Lower lobe of right lung (tissue), 2 donors: ENCODE results near the gene CCDC93. TPM values are rescaled to one million over a fixed set of nuclear protein-coding genes. Genes with fewer than 3 reads are reported as not detected.

Source experiments
- ATAC-seq, 2 donors: fragments of 200-7000 bp; cut with Tn5 transposase; one replicate each; pipeline ENCODE4 v1.9.1; 2020 to 2022; ENCODE audit warnings: mild to moderate bottlenecking in 2 of 2, moderate library complexity in 2 of 2
- DNase-seq: peaks from one replicate; pipeline ENCODE4 v3.0.0-alpha.2; 2020
- H3K27ac ChIP-seq: fragments of 200-600 bp; one replicate; pipeline ENCODE4 v1.8.0; 2022
- H3K27me3 ChIP-seq: fragments of 200-600 bp; one replicate; pipeline ENCODE4 v1.8.0; 2022; ENCODE audit warnings: low read depth
- H3K36me3 ChIP-seq: fragments of 200-600 bp; one replicate; pipeline ENCODE4 v1.8.0; 2022; ENCODE audit warnings: mild to moderate bottlenecking
- H3K4me1 ChIP-seq: fragments of 200-600 bp; one replicate; pipeline ENCODE4 v1.8.0; 2022
- H3K4me3 ChIP-seq: fragments of 200-600 bp; one replicate; pipeline ENCODE4 v1.8.0; 2022; ENCODE audit warnings: mild to moderate bottlenecking
- H3K9me3 ChIP-seq: fragments of 200-600 bp; one replicate; pipeline ENCODE4 v1.8.0; 2022
- intact Hi-C: fragments of 100-400 bp; cut with DNase I; formaldehyde crosslinking; loops from one replicate; pipeline ENCODE4 v1.11.0; 2022
- total RNA-seq: library from RNA; stranded (reverse); fragmentation: NEBNext Ultra II Directional; extraction: Animal tissue kit (Norgen Biotek cat#: 25700); gene quantifications from one replicate; pipeline ENCODE4 v1.2.1, GENCODE V29; 2021
- TF ChIP-seq, protein P1 (sequence below): fragments of 200-600 bp; IDR thresholded peaks from one replicate; pipeline ENCODE4 v1.8.0; 2022; ENCODE audit warnings: antibody characterized with exemption, mild to moderate bottlenecking
- donor health status: DM: no; HTN: yes; CAD: no; lungs with severe emphysema.

Gene CCDC93
- total RNA-seq, 1 donor from 2014 or later, result 47.3 TPM

DNA sequence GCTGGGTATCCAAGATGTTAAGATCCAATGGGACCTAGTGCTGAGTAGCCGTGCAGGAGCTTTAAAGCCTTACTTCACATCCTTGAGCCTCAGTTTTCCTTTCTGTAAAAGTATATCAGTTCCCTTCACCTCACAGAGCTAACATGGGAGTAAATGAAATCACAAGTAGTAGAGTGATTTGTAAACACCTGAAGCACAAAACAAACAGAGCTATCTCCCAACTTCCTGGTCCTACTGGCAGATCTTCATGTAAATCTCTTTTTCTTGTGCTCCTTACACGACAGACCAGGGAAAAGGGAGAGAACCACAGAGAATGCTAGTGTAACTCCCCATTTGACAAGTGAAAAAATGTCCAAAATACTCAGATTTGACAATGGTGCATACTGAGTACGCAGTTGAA, 17.3 kb downstream of the CCDC93 start:
- H3K9me3 ChIP-seq, result no peaks in the 10 kb centered on the region
- TF ChIP-seq, protein P1, sequence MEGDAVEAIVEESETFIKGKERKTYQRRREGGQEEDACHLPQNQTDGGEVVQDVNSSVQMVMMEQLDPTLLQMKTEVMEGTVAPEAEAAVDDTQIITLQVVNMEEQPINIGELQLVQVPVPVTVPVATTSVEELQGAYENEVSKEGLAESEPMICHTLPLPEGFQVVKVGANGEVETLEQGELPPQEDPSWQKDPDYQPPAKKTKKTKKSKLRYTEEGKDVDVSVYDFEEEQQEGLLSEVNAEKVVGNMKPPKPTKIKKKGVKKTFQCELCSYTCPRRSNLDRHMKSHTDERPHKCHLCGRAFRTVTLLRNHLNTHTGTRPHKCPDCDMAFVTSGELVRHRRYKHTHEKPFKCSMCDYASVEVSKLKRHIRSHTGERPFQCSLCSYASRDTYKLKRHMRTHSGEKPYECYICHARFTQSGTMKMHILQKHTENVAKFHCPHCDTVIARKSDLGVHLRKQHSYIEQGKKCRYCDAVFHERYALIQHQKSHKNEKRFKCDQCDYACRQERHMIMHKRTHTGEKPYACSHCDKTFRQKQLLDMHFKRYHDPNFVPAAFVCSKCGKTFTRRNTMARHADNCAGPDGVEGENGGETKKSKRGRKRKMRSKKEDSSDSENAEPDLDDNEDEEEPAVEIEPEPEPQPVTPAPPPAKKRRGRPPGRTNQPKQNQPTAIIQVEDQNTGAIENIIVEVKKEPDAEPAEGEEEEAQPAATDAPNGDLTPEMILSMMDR, result no peak
- H3K27me3 ChIP-seq, result no peaks in the 10 kb centered on the region
- intact Hi-C loops, result no loop called here
- no peak for DNase-seq
- H3K4me1 ChIP-seq, result peaks cover 5% of the 10 kb centered on the region
- H3K36me3 ChIP-seq, result peaks cover 99% of the 10 kb centered on the region
- no peak for ATAC-seq
- no peak overlapping the region for H3K27ac ChIP-seq
- H3K4me3 ChIP-seq, result no peak overlapping the region

DNA sequence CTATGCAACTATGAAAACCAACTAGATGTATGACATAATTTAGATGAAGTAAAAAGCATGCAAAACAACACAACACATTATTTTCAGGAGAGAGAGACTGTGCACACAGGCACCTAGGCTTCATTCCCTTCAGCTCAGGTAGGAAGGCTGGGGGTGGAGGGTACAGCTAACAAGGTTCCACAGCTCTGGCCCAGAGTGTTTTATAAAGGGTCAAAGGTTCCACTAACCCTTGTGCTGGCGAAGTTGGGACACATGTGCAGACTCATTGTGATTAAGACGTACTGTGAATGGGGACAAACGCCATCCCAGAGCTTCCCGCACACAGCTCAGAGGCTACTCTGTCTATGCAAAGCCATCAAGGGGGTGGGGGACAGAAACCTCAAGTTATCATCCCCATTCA, 19.1 kb downstream of the CCDC93 start:
- Histone ChIP-seq H3K36me3 (peaks cover 99% of the 10 kb centered on the region), H3K4me3 (no peak overlapping the region)
- intact Hi-C loops, result no loop called here

DNA sequence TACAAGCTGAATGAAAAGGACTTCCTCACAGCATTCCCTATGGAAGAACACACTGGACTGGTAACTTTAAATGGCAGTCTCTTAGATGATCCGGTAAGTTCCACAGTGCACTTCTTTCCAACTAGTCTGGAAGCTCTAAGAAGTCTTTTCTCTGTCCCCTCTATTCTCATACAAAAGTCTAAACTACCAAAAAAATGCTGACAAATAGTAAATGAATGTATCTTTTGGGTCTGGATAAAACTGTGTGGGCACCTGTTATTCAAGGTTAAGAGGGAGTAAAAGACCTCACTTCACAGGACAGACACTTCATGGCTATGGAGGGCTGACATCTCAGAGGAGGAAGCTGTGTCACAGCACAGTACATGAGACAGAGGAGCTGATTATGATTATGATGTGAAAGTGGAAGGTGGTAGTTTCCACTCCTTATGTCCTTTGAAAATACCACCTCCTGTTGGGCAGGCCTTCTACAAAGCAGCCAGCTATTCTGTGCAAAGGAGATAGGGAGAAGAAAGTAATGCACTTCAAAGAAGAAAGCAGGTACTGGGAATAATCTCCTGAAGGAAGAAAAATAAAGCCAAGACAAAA, 23.9 kb downstream of the CCDC93 start:
- Histone ChIP-seq H3K4me1 (no peaks in the 10 kb centered on the region), H3K9me3 (no peaks in the 10 kb centered on the region), H3K4me3 (no peak overlapping the region), H3K27ac (no peak overlapping the region), H3K36me3 (peaks cover 85% of the 10 kb centered on the region), H3K27me3 (no peaks in the 10 kb centered on the region)
- no peak for DNase-seq
- no peak for ATAC-seq
- intact Hi-C loops, result no loop called here
- TF ChIP-seq, protein P1, result no peak

More for the DNA sequence above, 19.1 kb downstream of the CCDC93 start:
- TF ChIP-seq, protein P1, result no peak
- no peak overlapping the region for H3K27ac ChIP-seq
- ATAC-seq (no peak), DNase-seq (no peak)
- no peaks in the 10 kb centered on the region for H3K9me3 ChIP-seq
- H3K27me3 ChIP-seq, result no peaks in the 10 kb centered on the region
- H3K4me1 ChIP-seq, result peaks cover 5% of the 10 kb centered on the region

DNA sequence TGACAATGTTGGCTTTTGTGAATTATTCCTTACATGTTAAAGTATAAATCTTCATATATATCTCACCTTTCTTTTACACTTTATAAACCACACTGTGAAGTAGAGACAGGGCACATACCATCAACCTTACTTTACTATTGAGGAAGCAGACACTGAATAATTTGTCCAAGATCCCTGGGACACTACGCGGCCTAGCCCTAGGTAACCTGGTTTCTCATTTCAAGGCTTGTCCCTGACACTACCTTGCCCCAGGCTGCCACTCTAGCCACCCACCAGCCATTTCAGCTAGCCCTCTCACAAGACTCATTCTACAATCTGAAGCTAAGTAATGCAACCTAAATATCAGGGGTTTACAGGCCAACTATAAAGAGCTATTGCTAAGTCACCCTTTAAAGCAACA, 26.7 kb downstream of the CCDC93 start:
- DNase-seq (no peak), ATAC-seq (no peak)
- H3K9me3 ChIP-seq, result no peaks in the 10 kb centered on the region
- intact Hi-C loops, result no loop called here
- H3K4me1 ChIP-seq, result no peaks in the 10 kb centered on the region
- H3K27ac ChIP-seq, result no peak overlapping the region
- H3K4me3 ChIP-seq, result no peak overlapping the region
- TF ChIP-seq, protein P1, result no peak
- no peaks in the 10 kb centered on the region for H3K27me3 ChIP-seq
- H3K36me3 ChIP-seq, result peaks cover 84% of the 10 kb centered on the region

DNA sequence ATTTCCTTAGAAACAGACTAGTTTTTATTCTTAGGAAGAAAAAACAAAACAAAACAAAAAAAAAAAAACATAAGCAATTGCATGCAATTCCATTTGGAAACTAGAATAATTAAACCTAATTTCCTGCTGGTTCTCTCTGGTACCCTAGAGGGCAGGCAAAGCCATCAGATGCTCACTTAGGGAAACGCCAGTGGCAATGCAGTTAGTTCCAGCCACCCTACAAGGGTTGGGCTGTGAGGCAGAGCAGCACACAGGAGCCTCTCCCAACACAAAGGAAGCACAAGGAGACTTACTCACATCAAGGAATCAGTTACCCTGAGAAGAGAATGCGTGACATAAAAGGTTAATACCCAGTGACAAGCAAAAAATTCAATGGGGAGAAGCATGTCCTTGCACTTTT, 28.8 kb downstream of the CCDC93 start:
- peaks cover 66% of the 10 kb centered on the region for H3K36me3 ChIP-seq
- ATAC-seq (no peak), DNase-seq (no peak)
- no peaks in the 10 kb centered on the region for H3K27me3 ChIP-seq
- intact Hi-C loops, result no loop called here
- TF ChIP-seq, protein P1, result no peak
- H3K27ac ChIP-seq, result no peak overlapping the region
- H3K4me1 ChIP-seq, result peaks cover 7% of the 10 kb centered on the region
- H3K4me3 ChIP-seq, result no peak overlapping the region
- H3K9me3 ChIP-seq, result no peaks in the 10 kb centered on the region
